IPS DF 6.9 (cell line): Measurements from ENCODE around the gene IGSF9.

Source experiments
- DNase-seq: peaks from one replicate; pipeline ENCODE4 v3.0.0-alpha.2; 2013; ENCODE audit warnings: low read depth, low spot score
- H3K27ac ChIP-seq: one replicate; pipeline ENCODE4 v1.5.1; 2013; ENCODE audit warnings: low read length, control low read depth
- H3K27me3 ChIP-seq: 2 replicates; pipeline ENCODE4 v1.6.1; 2013; ENCODE audit warnings: mild to moderate bottlenecking, low read length; ENCODE audit not compliant: control insufficient read depth, insufficient read depth
- H3K36me3 ChIP-seq: 2 replicates; pipeline ENCODE4 v1.6.1; 2013; ENCODE audit warnings: low read length; ENCODE audit not compliant: control insufficient read depth, insufficient read depth
- H3K4me1 ChIP-seq: 2 replicates; pipeline ENCODE4 v1.6.1; 2013; ENCODE audit warnings: low read length; ENCODE audit not compliant: control insufficient read depth, insufficient read depth
- H3K4me3 ChIP-seq: 2 replicates; pipeline ENCODE4 v1.5.1; 2013; ENCODE audit warnings: mild to moderate bottlenecking, low read length
- H3K9me3 ChIP-seq: 2 replicates; pipeline ENCODE4 v1.6.1; 2013; ENCODE audit warnings: low read length, inconsistent platforms; ENCODE audit not compliant: control insufficient read depth, insufficient read depth
- WGBS: extraction: QIAGEN DNeasy Blood & Tissue Kit; methylation state at CpG from one replicate; pipeline ENCODE4 v1.1.7; 2013; ENCODE audit warnings: mixed read lengths, missing lambda C conversion rate; ENCODE audit not compliant: insufficient read length, insufficient coverage; 5-methylcytosine and 5-hydroxymethylcytosine counted together

IGSF9 gene

DNA sequence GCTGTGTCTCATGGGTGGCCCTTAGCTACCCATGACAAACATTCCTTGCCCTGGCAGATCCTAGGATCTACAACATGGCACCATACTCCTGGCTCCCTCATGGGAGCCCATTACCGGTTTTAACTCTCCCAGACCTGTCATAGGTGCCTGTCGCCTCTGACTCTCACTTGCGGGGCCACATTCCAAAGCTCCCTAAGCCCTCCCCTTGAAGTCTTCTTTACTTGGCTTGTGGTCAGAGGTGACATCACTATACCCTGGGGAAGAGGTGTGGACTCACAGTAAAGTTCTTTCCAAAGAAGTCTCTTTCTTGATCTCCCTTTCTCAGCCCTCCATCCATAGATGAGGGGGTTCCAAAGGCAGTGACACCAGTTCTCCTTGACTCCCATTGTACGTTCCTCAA, 14.0 kb upstream of the IGSF9 start:
- H3K27ac ChIP-seq: no peak overlapping the region
- DNase-seq: no peak
- WGBS: no CpG with 5 or more reads among the region's 4 CpGs
- H3K4me3 ChIP-seq: no peak overlapping the region
- no peaks in the 10 kb centered on the region for H3K27me3 ChIP-seq
- no peaks in the 10 kb centered on the region for H3K36me3 ChIP-seq
- H3K9me3 ChIP-seq: no peaks in the 10 kb centered on the region; the same call in 1 of the 2 replicates
- no peaks in the 10 kb centered on the region for H3K4me1 ChIP-seq

GRCh38 chr1:159958719-159959380, 13.4 kb upstream of the IGSF9 start:
- no peak overlapping the region for H3K27ac ChIP-seq
- no peaks in the 10 kb centered on the region; the same call in 1 of the 2 replicates for H3K9me3 ChIP-seq
- DNase-seq: no peak
- no peaks in the 10 kb centered on the region for H3K27me3 ChIP-seq
- WGBS: no CpG with 5 or more reads among the region's 3 CpGs
- H3K36me3 ChIP-seq: no peaks in the 10 kb centered on the region
- no peaks in the 10 kb centered on the region for H3K4me1 ChIP-seq
- no peak overlapping the region for H3K4me3 ChIP-seq

GRCh38 chr1:159957824-159958268, 12.4 kb upstream of the IGSF9 start:
- Histone ChIP-seq H3K4me3 (no peak overlapping the region; the same call in 1 of the 2 replicates), H3K27me3 (no peaks in the 10 kb centered on the region), H3K27ac (no peak overlapping the region), H3K4me1 (no peaks in the 10 kb centered on the region), H3K9me3 (no peaks in the 10 kb centered on the region; the same call in 1 of the 2 replicates), H3K36me3 (no peaks in the 10 kb centered on the region)
- no CpG with 5 or more reads among the region's 9 CpGs for WGBS
- DNase-seq: no peak

GRCh38 chr1:159955456-159955855, 10.0 kb upstream of the IGSF9 start:
- Histone ChIP-seq H3K36me3 (no peaks in the 10 kb centered on the region), H3K4me3 (no peak overlapping the region), H3K27ac (no peak overlapping the region), H3K4me1 (no peaks in the 10 kb centered on the region), H3K27me3 (no peaks in the 10 kb centered on the region), H3K9me3 (no peaks in the 10 kb centered on the region; the same call in 1 of the 2 replicates)
- WGBS: no CpG with 5 or more reads among the region's 3 CpGs
- no peak for DNase-seq

GRCh38 chr1:159953536-159954515, 8.4 kb upstream of the IGSF9 start, which contains the start of gene SLAMF9:
TSS of gene SLAMF9 (minus strand) at chr1:159954237. CDS start at chr1:159954137, 100 bp downstream.
- no peak within 1 kb of the TSS for H3K27ac ChIP-seq
- WGBS: no CpG with 5 or more reads among the region's 11 CpGs
- H3K9me3 ChIP-seq: no peaks in the 10 kb centered on the region; the same call in 1 of the 2 replicates
- H3K27me3 ChIP-seq: no peaks in the 10 kb centered on the region
- no peaks in the 10 kb centered on the region for H3K36me3 ChIP-seq
- no peak within 1 kb of the TSS for H3K4me3 ChIP-seq
- no peaks in the 10 kb centered on the region for H3K4me1 ChIP-seq
- DNase-seq: no peak

DNA sequence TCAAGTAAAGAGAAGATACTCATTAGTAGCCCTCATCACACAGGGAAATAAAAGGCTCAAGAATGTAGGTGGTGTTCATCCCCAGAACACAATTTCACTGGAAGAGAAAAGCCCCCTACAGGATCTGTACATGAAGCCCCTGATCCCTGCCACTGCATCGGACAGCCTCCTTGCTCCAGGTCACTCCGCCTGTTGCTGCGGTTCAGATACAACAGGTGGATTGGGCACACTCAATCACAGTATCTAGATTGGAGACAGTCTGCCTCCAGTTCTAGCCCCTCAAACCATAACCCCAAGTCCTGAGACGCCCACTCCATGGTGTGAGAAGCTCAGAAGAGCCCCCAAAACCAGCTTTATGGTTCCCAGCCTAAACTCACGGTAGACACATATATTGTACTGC, 7.5 kb upstream of the IGSF9 start:
- H3K9me3 ChIP-seq: no peaks in the 10 kb centered on the region; the same call in 1 of the 2 replicates
- WGBS: no CpG with 5 or more reads among the region's 5 CpGs
- no peak for DNase-seq
- H3K27me3 ChIP-seq: no peaks in the 10 kb centered on the region
- H3K4me3 ChIP-seq: no peak overlapping the region
- H3K36me3 ChIP-seq: no peaks in the 10 kb centered on the region
- no peak overlapping the region for H3K27ac ChIP-seq
- H3K4me1 ChIP-seq: no peaks in the 10 kb centered on the region

DNA sequence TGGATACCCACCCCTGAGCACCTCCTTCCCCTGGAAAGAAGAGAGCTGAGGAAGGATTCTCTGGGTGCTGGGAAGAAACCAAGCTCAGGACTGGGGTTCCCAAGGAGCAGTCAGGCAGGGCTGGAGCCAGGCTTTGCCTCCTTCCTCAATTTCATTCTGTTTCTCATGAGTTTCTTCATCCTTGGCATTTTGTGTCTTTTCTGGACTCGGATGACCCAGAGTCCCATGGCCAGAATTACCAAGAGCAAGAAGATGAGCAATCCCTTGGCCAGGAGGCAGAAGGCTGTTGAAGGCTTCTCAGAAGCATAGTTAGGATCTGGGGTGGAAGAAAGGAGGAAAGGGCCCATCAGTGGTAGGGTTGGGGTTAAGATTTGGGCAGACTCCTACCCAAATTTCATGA, 6.1 kb upstream of the IGSF9 start:
- no CpG with 5 or more reads among the region's 1 CpG for WGBS
- no peak overlapping the region for H3K27ac ChIP-seq
- no peaks in the 10 kb centered on the region for H3K4me1 ChIP-seq
- no peak for DNase-seq
- H3K36me3 ChIP-seq: no peaks in the 10 kb centered on the region
- no peaks in the 10 kb centered on the region; the same call in 1 of the 2 replicates for H3K9me3 ChIP-seq
- no peak overlapping the region for H3K4me3 ChIP-seq
- no peaks in the 10 kb centered on the region for H3K27me3 ChIP-seq

DNA sequence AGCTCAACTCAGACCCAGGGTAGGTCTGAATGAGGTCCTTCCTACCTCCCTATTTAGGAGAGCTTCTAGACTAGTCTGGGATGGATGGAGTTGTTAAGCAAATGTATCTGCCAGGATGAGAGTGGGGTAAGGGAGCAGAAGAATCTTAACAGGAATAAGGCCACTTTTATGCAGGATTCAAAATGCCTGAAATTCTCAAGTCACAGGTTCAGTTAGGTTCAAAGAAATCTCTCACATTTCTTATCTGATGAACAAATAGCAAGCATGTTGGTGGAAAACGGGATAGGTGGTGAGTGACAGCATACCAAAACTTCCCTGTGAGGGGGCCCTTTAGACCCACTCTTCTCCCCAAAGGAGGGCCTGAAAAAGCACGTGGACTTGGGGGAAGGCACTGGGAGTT, 5.6 kb upstream of the IGSF9 start:
- DNase-seq: no peak
- peaks cover 3% of the 10 kb centered on the region; the same call in 1 of the 2 replicates for H3K4me1 ChIP-seq
- WGBS: no CpG with 5 or more reads among the region's 2 CpGs

GRCh38 chr1:159949981-159950381, 4.6 kb upstream of the IGSF9 start:
- no peak overlapping the region for H3K4me3 ChIP-seq
- no peaks in the 10 kb centered on the region for H3K9me3 ChIP-seq
- no peak for DNase-seq
- peaks cover 3% of the 10 kb centered on the region; the same call in 1 of the 2 replicates for H3K4me1 ChIP-seq
- no CpG with 5 or more reads among the region's 4 CpGs for WGBS
- no peak overlapping the region for H3K27ac ChIP-seq
- H3K27me3 ChIP-seq: no peaks in the 10 kb centered on the region
- H3K36me3 ChIP-seq: no peaks in the 10 kb centered on the region

More for the DNA sequence above, 5.6 kb upstream of the IGSF9 start:
- Histone ChIP-seq H3K27me3 (no peaks in the 10 kb centered on the region), H3K4me3 (no peak overlapping the region), H3K9me3 (no peaks in the 10 kb centered on the region; the same call in 1 of the 2 replicates), H3K27ac (no peak overlapping the region), H3K36me3 (no peaks in the 10 kb centered on the region)

GRCh38 chr1:159949123-159949522, 3.7 kb upstream of the IGSF9 start:
- Histone ChIP-seq H3K4me3 (no peak overlapping the region), H3K27ac (no peak overlapping the region), H3K4me1 (peaks cover 5% of the 10 kb centered on the region), H3K36me3 (no peaks in the 10 kb centered on the region), H3K27me3 (no peaks in the 10 kb centered on the region), H3K9me3 (no peaks in the 10 kb centered on the region)
- DNase-seq: no peak
- no CpG with 5 or more reads among the region's 6 CpGs for WGBS
